GM21367 (cell line): ENCODE data around the gene OR14I1.
"Not testable (repeated sequence)": the region's sequence is repeated elsewhere in the genome, so short reads cannot be mapped to it uniquely, and the experiment has no call there.

Source experiments
- ATAC-seq: cut with Tn5 transposase; IDR thresholded peaks from one replicate; pipeline ENCODE4 v1.9.1; 2021; ENCODE audit not compliant: unreplicated experiment

Gene OR14I1

GRCh38 chr1:248688527-248689298 lies 13.9 kb downstream of the OR14I1 start:
- no peak for ATAC-seq

- ATAC-seq, result peak; percentile 88
Measured at GRCh38 chr1:248686815-248687214, 15.8 kb downstream of the OR14I1 start.

- ATAC-seq, result no peak
Measured at GRCh38 chr1:248681651-248682050, 20.9 kb downstream of the OR14I1 start.

- ATAC-seq, result no peak
Measured at GRCh38 chr1:248670003-248670402, 32.6 kb downstream of the OR14I1 start.

- ATAC-seq, result peak; percentile 93
Measured at GRCh38 chr1:248663453-248664328, 38.9 kb downstream of the OR14I1 start.

GRCh38 chr1:248656797-248657196 lies 45.8 kb downstream of the OR14I1 start:
- not testable (repeated sequence) for ATAC-seq

- not testable (repeated sequence) for ATAC-seq
Measured at GRCh38 chr1:248655354-248655753, 47.2 kb downstream of the OR14I1 start, which contains the start of gene OR2T27. Gene OR2T27, minus strand, starts transcription at chr1:248655528. Its CDS starts 4,644 bp downstream, at chr1:248650884.
